ENCODE data around the gene ZNF561.
A peak's percentile ranks its signal among the peaks of the same experiment; 100 is the strongest.
"Not testable (repeated sequence)": the region's sequence is repeated elsewhere in the genome, so short reads cannot be mapped to it uniquely, and the experiment has no call there.

ZNF561 gene

GRCh38 chr19:9584073-9584833, 36.8 kb downstream of the ZNF561 start, which contains the start of gene ZNF121:
Gene ZNF121 (minus strand): TSS chr19:9584504. CDS start chr19:9568097, 16,407 bp downstream.
- Histone ChIP-seq H3K9me3 (ENCODE audit: control insufficient read depth, low read length) (peaks cover 3% of the 10 kb centered on the region), H3K36me3 (ENCODE audit: control insufficient read depth, insufficient read depth, low read length) (peaks cover 25% of the 10 kb centered on the region), H3K27ac (ENCODE audit: insufficient read depth, low read depth, low read length, poor library complexity, severe bottlenecking) (peak within 1 kb of the TSS; percentile 65), H3K4me3 (ENCODE audit: insufficient read depth, low read depth, low read length) (peak within 1 kb of the TSS; percentile 100), H3K27me3 (ENCODE audit: control insufficient read depth, insufficient read depth, low read length, poor library complexity, severe bottlenecking) (no peaks in the 10 kb centered on the region), H3K4me1 (ENCODE audit: control insufficient read depth, insufficient read depth, low read length) (no peaks in the 10 kb centered on the region)
- 0 to 1% methylated on average over 51 of the region's 51 CpGs for whole genome bisulfite sequencing, 2 experiments

DNA sequence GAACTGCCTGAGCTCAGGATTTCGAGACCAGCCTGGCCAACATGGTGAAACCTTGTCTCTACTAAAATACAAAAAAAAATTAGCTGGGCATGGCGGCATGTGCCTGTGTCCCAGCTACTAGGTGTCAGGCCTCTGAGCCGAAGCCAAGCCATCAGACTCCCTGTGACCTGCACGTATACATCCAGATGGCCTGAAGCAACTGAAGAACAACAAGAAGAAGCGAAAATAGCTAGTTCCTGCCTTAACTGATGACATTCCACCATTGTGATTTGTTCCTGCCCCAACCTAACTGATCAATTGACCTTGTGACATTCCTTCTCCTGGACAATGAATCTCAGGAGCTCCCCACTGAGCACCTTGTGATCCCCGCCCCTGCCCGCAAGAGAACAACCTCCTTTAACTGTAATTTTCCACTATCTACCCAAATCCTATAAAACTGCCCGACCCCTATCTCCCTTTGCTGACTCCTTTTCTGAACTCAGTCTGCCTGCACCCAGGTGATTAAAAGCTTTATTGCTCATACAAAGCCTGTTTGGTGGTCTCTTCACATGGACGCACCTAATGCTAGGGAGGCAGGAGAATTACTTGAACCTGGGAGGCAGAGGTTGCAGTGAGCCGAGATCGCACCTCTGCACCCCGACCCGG, 38.8 kb downstream of the ZNF561 start:
- H3K36me3 ChIP-seq (ENCODE audit: control insufficient read depth, insufficient read depth, low read length) = peaks cover 44% of the 10 kb centered on the region
- H3K9me3 ChIP-seq (ENCODE audit: control insufficient read depth, low read length); H3K4me1 ChIP-seq (ENCODE audit: control insufficient read depth, insufficient read depth, low read length); H3K27ac ChIP-seq (ENCODE audit: insufficient read depth, low read depth, low read length, poor library complexity, severe bottlenecking); H3K27me3 ChIP-seq (ENCODE audit: control insufficient read depth, insufficient read depth, low read length, poor library complexity, severe bottlenecking): not testable (repeated sequence)
- peak overlapping the region; percentile 100 for H3K4me3 ChIP-seq (ENCODE audit: insufficient read depth, low read depth, low read length)
- WGBS, 2 experiments = 49 to 56% methylated on average over 11 to 13 of the region's 13 CpGs

DNA sequence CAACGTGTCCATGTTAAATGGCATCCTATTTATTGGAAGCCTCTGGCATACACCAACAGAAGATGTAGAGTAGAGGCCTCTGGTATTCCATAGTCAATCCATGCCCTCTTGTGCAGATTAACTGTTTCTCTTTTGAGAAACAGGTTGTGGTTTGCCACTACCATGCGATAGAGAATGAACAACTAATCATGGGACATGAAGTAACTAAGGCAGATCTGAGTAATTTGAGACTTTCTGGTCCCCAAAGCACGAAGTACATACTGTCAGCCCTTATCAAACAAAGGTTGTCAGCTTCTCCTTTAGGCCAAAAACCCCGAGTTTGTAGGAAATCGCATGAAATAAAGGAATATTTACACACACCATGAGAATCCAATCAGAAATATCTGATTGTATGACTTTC, 40.3 kb downstream of the ZNF561 start:
- H3K4me3 ChIP-seq (ENCODE audit: insufficient read depth, low read depth, low read length) = no peak overlapping the region
- H3K9me3 ChIP-seq (ENCODE audit: control insufficient read depth, low read length) = peaks cover 10% of the 10 kb centered on the region
- 85 to 90% methylated on average over 5 of the region's 5 CpGs for WGBS, 2 experiments
- H3K27ac ChIP-seq (ENCODE audit: insufficient read depth, low read depth, low read length, poor library complexity, severe bottlenecking) = no peak overlapping the region
- no peaks in the 10 kb centered on the region for H3K27me3 ChIP-seq (ENCODE audit: control insufficient read depth, insufficient read depth, low read length, poor library complexity, severe bottlenecking)
- H3K4me1 ChIP-seq (ENCODE audit: control insufficient read depth, insufficient read depth, low read length) = no peaks in the 10 kb centered on the region
- peaks cover 49% of the 10 kb centered on the region for H3K36me3 ChIP-seq (ENCODE audit: control insufficient read depth, insufficient read depth, low read length)

DNA sequence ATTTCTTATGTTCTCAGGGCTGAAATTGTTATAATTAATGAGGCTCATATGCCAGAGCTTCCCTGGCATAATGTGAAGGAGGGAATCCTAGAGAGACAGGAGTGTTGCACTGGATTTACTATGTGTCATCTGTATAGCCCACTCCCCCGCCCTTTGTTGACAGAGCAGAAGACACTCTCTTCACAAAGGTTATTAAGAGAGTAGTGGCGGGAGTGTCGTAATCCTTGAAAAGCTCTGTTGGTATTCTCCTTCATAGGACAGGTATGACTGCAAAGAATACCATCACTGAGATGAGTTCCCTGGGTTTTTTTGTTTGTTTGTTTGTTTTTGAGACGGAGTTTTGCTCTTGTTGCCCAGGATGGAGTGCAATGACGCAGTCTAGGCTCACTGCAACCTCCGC, 50.8 kb downstream of the ZNF561 start:
- Histone ChIP-seq H3K4me1 (ENCODE audit: control insufficient read depth, insufficient read depth, low read length) (no peaks in the 10 kb centered on the region), H3K9me3 (ENCODE audit: control insufficient read depth, low read length) (peaks cover 14% of the 10 kb centered on the region), H3K36me3 (ENCODE audit: control insufficient read depth, insufficient read depth, low read length) (peaks cover 58% of the 10 kb centered on the region), H3K27me3 (ENCODE audit: control insufficient read depth, insufficient read depth, low read length, poor library complexity, severe bottlenecking) (no peaks in the 10 kb centered on the region), H3K4me3 (ENCODE audit: insufficient read depth, low read depth, low read length) (no peak overlapping the region), H3K27ac (ENCODE audit: insufficient read depth, low read depth, low read length, poor library complexity, severe bottlenecking) (no peak overlapping the region)
- 94 to 96% methylated on average over 6 of the region's 6 CpGs for WGBS, 2 experiments

DNA sequence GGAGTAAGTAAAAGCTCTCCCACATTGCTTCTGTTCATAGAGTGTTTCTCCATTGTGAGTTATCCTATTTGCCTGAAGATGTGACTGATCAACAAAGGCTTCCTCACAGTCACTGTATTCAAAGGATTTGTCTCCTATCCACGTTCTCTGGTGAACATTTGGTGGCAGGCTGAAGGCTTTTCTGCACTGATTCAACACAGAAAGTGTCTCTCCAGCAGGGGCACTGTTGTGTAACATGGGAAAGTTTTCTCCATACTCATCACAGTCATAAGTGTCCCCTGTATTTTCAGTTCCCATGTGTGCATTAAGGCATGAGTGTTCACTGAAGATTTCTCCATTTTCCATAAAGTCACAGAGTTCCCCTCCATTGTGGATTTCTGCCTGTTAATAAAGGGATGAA, 54.3 kb downstream of the ZNF561 start:
- Histone ChIP-seq H3K4me1 (ENCODE audit: control insufficient read depth, insufficient read depth, low read length) (no peaks in the 10 kb centered on the region), H3K27ac (ENCODE audit: insufficient read depth, low read depth, low read length, poor library complexity, severe bottlenecking) (no peak overlapping the region), H3K36me3 (ENCODE audit: control insufficient read depth, insufficient read depth, low read length) (peaks cover 89% of the 10 kb centered on the region), H3K27me3 (ENCODE audit: control insufficient read depth, insufficient read depth, low read length, poor library complexity, severe bottlenecking) (no peaks in the 10 kb centered on the region), H3K9me3 (ENCODE audit: control insufficient read depth, low read length) (peaks cover 17% of the 10 kb centered on the region), H3K4me3 (ENCODE audit: insufficient read depth, low read depth, low read length) (no peak overlapping the region)
- 97 to 100% methylated on average over 1 of the region's 1 CpG for WGBS, 2 experiments

DNA sequence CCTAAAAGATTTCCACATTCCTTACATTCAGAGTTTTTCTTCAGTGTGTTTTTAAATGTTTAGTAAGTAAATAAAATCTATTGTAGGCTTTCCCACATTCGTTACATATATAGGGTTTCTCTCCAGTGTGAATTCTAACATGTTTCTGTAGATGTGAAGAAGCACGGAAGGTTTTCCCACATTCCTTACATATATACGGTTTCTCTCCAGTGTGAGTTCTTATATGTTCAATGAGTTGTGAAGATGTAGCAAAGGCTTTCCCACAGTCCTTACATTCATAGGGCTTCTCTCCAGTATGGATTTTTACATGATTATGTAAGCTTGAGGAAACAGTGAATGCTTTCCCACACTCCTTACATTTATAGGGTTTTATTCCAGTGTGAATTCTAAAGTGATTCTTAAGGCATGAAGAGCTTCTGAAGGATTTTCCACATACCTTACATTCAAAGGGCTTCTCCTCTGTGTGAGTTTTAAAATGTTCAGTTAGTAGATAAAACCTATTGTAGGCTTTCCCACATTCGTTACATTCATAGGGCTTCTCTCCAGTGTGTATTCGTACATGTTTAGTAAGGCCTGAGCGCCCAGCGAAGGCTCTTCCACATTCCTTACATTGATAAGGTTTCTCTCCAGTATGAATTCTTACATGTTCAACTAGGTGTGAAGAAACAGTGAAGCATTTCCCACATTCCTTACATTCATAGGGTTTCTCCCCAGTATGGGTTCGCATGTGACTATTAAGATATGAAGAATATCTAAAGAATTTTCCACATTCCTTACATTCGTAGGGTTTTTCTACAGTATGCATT, 54.9 kb downstream of the ZNF561 start:
- WGBS, 2 experiments = 89 to 96% methylated on average over 5 to 9 of the region's 9 CpGs
- Histone ChIP-seq H3K27me3 (ENCODE audit: control insufficient read depth, insufficient read depth, low read length, poor library complexity, severe bottlenecking) (no peaks in the 10 kb centered on the region), H3K4me3 (ENCODE audit: insufficient read depth, low read depth, low read length) (no peak overlapping the region), H3K4me1 (ENCODE audit: control insufficient read depth, insufficient read depth, low read length) (no peaks in the 10 kb centered on the region), H3K27ac (ENCODE audit: insufficient read depth, low read depth, low read length, poor library complexity, severe bottlenecking) (no peak overlapping the region), H3K36me3 (ENCODE audit: control insufficient read depth, insufficient read depth, low read length) (peaks cover 93% of the 10 kb centered on the region), H3K9me3 (ENCODE audit: control insufficient read depth, low read length) (peaks cover 17% of the 10 kb centered on the region)
